Dedifferentiated amniotic fluid mesenchymal stem cell (primary cell): ENCODE results near the gene LGALS3BP.

Source experiments
- DNase-seq: peaks from one replicate; pipeline ENCODE4 v3.0.0-alpha.2; 2016; ENCODE audit errors: extremely low spot score

Gene LGALS3BP

DNA sequence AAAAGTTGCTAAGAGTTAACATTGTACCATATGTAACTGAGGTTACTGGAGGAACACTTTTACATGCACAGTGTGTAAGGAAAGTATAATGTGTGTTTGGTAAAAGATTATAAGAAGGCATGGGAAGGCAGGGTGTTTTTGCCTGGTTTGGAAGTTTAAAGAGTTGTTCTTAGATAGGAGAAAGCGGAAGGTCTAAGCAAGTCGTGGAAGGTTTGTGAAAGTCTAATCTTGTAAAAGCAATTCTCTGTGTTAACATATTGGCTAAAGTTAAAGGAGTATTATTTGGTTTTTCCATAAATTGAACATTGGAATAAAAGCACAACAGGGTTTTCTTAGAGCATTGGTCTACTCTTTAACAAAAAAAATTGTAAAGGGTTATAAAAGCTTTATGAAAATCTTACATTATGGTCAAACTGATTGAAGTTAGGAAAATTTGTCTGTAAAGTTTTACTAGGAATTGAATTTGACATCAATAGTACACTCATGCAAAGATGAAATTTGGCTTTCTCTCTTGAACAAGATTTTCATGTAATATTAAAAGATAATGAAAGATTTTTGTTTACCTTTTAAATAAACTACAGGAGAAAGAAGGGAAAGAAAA is 34.5 kb upstream of the LGALS3BP start:
- DNase-seq, result no peak

GRCh38 chr17:79012563-79013134 is 32.9 kb upstream of the LGALS3BP start:
- DNase-seq, result no peak

- DNase-seq, result no peak
Measured at GRCh38 chr17:79011451-79012147, 31.9 kb upstream of the LGALS3BP start.

DNA sequence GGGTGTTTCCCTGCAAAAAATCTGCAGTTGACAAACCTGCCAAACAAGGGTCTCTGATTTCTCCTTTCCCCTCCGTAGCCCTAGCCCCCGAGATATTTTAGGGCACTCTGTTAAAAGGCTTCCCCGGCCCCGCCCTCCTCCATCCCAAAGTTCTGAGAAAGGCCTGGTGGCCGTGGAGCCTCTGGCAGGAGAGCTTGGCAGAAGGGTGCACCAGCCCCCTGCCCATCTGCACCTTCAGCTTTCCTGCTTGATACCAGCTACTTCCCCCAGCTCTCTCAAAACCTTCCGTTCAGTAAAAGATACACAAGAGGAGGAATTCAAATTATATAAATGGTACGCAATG is 30.6 kb upstream of the LGALS3BP start:
- DNase-seq, result no peak

DNA sequence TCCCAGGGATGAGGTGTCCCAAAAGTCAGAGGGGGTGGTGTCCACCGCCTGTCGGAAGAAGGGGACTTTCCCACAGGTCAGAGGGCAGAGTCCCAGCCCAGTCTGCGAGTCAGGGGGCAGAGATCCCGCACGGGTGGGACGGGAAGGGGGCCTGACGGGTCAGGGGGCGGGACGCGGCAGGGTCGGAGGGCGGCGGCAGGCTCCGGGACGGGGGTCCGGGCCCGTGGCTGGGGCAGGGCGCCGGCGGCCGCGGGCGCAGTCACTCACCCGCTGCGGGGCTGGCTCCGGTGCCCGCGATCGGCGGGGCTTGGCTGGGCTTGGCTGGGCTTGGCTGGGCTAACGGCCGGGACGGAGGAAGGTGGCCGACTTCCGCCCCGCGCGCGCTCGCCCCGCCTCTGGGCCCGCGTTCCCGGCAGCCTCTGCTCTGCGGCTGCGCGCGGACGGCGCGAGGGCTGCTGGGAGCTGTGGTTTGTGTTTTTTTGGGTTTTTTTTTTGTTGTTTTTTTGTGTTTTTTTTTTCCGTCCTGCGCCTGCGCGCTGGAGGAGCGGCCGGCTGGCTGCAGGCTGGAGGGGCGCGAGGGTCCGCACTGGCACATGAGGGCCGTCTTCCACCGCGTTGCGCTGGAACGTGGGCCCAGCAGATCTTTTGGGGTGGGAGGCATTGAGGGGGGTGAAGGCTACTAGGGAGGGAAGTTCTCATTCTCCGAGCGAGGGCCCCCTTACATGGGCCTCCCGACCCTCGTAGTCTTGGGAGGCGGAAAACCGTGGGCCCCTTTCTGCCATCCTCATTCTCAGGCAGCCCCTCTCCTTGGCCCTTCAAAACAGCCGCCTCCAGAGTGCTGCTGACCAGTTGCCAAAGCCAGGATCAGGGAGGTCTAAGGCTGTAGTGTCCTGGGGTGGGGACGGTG is 29.9 kb upstream of the LGALS3BP start, which contains the start of gene CANT1:
TSS of gene CANT1 (minus strand) at position 368 of the 907 bp plus-strand sequence. CDS start 12,142 bp downstream, outside the sequence.
- peak; percentile 75 for DNase-seq

DNA sequence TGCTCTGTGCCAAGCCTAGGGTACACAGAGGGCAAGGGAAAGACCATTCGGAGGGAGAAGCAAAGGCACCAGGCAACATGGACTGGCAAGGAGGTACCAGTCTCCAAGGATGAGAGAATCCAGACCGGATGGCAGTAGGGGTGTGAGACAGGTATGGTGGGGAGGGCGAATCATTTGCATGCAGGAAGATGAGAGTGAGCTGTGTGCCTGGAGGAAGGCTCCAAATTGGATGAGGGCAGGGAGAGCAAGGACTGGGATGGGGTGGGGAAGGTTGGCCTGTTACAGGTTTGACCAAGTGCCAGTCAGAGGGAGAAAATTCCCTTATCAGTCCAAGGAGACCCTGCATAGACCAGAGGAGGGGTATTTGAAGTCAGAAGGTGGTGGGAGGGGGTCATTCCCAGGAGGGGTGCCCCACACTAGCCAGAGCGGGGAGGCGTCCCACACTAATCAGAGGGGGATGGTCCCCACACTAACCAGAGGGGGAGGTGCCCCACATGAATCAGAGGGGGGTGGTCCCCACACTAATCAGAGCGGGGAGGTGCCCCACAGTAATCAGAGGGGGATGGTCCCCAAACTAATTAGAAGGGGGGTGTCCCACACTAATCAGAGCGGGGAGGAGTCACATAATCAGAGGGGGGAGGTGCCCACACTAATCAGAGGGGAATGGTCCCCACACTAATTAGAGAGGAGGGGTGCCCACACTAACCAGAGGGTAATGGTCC is 29.1 kb upstream of the LGALS3BP start:
- DNase-seq, result no peak

DNA sequence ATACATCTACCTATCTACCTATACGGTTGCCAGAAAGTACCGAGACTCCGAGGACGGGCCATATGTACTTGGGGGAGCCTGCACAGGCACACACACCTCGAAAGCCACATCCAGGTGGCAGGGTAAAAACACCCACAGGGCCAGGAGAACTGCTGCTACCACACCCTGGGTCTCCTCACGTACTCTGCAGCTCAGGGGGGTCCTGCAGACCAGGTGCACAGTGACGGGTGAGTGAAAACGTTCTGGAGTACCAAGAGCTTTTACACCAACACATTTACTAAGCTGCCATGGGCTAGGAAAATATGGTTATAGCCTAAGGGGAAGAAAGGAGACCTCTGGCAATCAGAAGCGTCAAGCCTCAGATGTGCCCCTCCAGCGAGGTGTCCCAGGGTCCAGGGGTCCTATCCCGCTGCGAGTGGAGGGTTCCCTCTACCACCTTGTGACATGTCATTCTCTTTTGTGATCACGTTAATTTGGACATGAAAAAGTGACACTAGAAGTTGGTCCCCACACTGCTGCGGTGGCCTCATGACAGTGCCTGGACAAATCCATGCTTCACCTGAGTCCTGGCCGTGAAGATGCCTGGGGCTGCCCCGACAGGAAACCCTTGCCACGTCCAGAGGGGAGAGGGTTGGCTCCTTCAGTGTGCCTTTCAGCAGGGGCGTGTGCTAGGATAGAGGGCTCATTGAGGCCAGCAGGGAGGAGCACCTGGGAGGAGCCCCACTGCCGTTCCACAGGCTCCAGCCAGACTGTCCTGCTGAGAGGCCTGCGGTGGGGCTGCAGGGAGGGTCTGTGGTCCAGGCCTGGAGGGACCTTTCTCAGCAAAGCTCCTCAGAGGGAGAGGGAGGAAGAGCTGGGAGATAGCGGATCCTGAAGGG is 28.0 kb upstream of the LGALS3BP start:
- no peak for DNase-seq

DNA sequence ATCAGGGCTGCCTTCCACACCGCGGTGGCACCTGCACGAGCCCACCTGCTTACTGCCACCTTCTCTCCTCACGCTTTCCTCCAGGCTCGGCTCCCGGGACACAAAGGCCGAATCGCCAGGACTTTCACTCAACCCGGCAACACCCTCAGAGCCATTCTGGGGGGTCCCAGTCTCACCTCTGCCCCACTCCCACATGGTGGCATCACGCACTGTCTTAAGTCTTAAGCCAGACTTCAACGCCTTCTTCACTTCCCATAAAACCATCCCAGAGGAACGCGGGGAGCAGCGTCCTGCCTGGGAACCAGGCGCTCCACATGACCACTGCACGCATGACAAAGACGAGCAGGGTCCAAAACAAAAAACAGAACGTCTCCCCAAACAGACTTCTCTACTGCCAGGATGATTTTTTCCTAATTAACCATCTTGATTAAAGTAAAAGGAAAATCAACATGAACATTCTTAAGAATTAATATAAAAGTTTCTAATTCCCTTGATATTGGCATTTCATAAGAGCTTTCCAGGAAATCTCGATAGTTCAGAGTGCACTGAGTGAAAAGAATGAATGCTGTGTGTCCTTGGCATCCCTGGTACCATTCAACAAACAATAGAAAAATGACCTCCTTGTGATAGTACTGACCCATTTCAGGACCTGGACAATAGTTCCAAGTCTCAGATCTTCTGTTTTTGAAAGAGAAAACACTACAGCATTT is 27.2 kb upstream of the LGALS3BP start:
- DNase-seq, result no peak

GRCh38 chr17:79006046-79006445 is 26.3 kb upstream of the LGALS3BP start:
- DNase-seq, result no peak

DNA sequence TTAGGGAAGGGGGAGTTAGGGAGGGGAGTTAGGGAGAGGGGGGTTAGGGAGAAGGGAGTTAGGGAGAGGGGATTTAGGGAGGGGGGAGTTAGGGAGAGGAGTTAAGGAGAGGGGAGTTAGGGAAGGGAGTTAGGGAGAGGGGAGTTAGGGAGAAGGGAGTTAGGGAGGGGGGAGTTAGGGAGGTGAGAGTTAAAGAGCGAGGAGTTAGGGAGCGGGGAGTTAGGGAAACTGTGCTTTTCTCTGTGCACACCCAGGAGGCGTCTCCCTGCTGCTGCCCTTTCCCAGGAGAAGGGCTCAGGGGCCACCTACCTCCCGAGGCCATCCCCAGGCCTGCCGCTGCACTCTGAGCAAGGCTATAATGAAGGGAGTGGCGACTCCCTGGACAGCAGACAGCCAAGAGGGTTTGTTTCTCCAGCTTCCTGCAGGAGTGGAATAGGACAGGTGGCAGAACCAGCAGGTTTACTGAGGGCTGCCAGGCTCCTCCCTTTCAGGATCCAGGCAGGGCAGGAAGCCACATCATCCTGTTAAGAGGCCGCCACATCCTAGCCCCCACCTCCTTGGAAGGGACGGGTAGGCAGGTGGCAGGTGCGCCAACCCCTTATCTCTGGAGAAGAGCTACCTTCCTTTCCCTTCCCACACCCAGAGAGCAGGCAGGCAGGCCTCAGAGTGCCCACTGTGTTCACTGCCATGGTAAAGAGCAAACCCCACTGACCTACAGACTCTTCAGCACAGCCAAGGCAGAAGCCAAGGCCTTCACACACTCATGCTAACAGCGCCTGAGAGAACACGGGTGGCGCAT is 25.5 kb upstream of the LGALS3BP start:
- DNase-seq, result no peak

GRCh38 chr17:79003661-79004411 is 24.1 kb upstream of the LGALS3BP start:
- DNase-seq, result no peak

- no peak for DNase-seq
Measured at GRCh38 chr17:79002796-79003593, 23.3 kb upstream of the LGALS3BP start.

DNA sequence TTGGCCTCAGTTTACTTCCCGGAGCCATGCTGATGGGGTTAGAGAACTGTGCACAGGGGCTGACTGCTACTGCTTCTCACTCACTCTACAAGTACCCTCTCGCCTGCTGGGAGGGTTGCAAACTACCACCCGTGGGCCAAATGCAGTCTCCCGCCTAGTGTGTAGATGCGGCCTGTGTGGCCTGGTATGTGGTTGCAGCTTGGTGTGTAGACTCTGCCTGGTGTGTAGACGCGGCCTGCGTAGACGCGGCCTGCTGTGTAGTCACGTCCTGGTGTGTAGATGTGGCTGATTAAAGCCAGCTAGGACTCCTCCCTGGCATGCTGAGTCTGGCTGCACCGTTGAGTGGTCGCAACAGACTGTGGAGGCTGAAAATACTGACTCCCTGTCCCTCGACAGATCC is 22.6 kb upstream of the LGALS3BP start:
- no peak for DNase-seq

DNA sequence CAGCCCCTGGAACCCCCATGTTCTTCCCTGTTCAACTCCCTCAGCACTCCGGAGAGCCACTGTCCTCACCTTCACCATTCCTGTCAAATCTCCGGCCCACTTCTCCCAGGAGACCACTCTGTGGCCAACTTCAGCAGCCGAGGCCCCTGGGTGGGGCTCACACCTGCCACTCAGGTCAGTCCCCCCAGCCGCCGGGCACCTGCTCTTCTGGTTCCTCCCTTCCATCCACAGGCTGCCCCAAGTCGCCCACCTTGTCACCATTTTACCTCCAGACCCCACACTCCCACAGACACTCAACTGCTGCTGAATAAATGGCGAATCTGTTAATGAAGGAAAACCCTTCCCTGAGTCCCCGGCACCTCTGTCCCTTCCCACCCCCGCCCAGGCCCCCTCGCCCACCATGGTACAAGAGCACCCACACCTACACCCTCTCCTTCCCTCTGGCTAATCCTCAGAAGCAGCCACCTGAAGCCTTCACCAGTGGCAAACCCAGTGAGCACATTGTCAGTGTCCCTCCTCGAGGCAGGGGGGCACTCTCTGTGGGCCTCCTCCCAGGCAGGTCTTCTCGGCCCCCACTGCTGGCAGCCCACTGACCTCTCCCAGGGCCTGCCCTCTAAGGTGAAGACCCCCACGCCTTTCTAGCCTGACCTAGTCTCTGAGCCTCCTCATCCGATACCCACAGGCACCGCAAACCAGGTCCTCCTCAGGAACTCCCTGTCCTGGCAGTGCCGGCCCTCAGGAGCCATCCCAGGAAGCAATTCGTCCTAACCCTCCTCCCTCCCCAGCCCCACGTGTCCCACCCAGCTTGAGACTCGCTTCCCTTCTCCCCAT is 21.7 kb upstream of the LGALS3BP start:
- DNase-seq, result no peak

DNA sequence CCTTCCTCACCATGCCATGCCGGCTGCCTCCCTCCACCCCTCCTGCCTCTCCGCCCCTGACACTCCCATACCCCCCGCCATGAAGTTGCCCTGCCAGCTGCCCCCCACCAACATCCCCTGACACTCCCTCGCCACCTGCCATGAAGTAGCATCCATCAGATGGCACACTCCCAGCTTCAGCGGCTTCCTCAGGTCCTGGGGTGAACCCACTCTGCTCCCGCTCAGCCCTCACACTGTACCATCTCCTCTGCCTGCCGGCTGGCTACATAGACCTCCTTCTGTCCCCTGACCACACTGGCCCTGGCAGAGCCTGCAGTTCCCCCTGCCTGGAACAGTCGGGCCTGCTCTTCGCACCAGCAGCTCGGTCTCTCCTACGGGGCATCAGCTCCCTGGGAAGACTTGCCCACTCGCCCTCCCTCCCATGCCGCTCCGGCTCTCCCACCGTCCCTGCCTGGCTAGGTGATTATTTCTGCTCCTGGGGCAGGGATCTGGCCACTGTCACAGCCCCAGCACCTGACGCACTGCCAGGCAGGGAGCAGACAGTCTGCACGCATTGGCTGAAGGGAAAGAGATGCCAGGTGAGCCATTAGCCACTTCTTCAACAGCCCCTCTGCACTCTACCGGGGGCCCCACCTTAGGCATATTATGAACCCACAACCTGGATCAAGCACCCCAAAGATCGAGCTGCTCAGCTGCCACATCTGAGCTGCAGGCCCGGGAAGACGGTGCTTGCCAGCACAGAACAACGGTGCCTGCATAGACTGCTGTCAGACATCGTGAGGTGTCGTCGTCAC is 20.9 kb upstream of the LGALS3BP start:
- no peak for DNase-seq

- no peak for DNase-seq
Measured at GRCh38 chr17:78999947-79000395, 20.2 kb upstream of the LGALS3BP start.
